CD4-positive, alpha-beta T cell treated with Interleukin-4 for 4 hours (primary cell): ENCODE results near the gene EVI5.
"Not testable (repeated sequence)": the region's sequence is repeated elsewhere in the genome, so short reads cannot be mapped to it uniquely, and the experiment has no call there.

ENCODE experiments used
- DNase-seq: peaks from one replicate; pipeline ENCODE4 v3.0.0-alpha.2; 2020

EVI5 gene

GRCh38 chr1:92746255-92746654 is 38.7 kb downstream of the EVI5 start:
- not testable (repeated sequence) for DNase-seq

GRCh38 chr1:92743221-92743620 is 41.7 kb downstream of the EVI5 start:
- no peak for DNase-seq

DNA sequence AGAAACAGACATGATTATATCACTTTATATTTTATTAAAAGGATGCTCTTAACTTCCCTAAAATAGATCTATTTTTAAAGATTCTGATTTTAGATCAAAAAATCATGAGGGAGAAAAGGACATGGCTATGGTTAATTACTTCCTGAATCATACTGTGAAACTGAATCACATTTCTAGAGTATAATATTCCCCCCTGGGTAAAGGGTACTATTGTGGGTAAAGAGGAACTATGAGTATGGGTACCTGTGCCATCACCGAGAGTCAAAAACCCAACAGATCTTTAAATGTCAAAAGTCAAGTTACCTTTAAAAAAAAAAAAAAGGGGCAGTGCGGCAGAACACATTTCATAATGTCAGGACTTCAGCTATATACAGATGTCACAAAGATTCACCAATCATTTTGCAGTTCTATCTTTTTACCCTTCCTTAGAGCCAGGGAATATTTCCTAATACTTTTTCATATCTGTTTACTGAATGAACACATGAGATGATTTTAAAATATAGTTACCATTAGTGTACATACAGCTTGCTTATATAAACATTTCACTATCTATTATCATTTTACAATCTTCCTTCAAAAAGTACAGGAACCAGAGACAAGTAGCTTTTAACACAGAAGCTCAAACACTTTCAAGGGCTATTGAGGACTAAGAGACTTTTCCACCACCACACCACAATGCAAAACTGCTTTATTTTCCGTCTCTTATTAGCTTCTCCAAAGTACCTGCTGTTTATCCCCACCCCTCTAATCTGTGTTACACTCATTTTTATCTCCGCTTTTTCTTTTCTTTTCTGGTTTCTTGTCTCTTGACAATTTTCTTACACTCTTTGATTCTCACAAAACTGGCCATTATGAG is 45.0 kb downstream of the EVI5 start:
- no peak for DNase-seq

GRCh38 chr1:92736395-92736794 is 48.5 kb downstream of the EVI5 start:
- no peak for DNase-seq

- no peak for DNase-seq
Observed at GRCh38 chr1:92730476-92730875, 54.4 kb downstream of the EVI5 start.

- DNase-seq = no peak
Observed at GRCh38 chr1:92728697-92729096, 56.2 kb downstream of the EVI5 start.

GRCh38 chr1:92723713-92724112 is 61.2 kb downstream of the EVI5 start:
- DNase-seq = not testable (repeated sequence)

DNA sequence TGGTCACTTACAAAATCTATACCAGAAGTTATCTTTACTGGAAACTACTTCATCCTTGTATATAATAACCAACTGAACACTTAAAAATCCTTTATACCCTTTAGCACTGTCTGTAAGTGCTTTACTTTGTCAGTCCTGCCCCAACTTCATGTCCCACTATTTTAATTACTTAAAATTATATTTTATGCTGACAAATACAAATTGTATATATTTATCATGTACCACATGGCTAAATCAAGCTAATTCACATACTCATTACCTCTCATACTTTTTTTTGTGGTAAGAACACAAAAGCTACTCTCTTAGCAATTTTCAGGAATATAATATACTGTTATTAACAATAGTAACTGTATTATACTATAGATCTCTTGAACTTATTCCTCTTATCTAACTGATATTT is 63.0 kb downstream of the EVI5 start:
- no peak for DNase-seq

DNA sequence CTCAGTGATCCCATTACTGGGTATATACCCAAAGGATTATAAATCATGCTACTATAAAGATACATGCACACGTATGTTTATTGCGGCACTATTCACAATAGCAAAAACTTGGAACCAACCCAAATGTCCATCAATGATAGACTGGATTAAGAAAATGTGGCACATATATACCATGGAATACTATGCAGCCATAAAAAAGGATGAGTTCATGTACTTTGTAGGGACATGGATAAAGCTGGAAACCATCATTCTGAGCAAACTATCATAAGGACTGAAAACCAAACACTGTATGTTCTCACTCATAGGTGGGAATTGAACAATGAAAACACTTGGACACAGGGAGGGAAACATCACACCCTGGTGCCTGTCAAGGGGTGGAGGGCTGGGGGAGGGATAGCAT is 63.8 kb downstream of the EVI5 start:
- not testable (repeated sequence) for DNase-seq

DNA sequence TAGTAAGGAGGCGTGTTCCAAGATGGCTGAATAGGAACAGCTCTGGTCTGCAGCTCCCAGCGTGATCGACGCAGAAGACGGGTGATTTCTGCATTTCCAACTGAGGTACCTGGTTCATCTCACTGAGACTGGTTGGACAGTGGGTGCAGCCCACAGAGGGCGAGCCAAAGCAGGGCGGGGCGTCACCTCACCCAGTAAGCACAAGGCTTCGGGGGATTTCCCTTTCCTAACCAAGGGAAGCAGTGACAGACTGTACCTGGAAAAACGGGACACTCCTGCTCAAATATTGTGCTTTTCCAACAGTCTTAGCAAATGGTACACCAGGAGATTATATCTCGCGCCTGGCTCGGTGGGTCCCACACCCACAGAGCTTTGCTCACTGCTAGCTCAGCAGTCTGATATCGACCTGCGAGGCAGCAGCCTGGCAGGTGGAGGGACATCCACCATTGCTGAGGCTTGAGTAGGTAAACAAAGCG is 69.4 kb downstream of the EVI5 start:
- DNase-seq = not testable (repeated sequence)

DNA sequence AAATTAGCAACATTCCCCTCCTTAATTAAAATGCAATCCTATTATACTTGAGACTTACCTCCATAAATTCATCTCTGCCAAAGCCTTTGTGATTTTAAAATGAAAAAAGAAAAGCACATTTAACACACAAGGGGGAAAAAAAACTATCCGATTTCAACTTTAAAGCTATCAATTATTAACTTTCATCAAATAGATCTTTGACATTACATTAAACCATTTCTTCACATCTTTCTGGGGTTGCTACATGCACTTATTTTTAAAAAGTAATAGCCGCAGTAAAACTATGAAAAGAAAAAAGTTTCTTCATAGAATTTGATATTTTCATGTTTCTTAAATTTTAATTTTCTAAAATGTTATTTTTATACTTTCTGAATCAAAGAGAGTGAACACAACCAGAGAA is 71.0 kb downstream of the EVI5 start:
- DNase-seq = no peak

DNA sequence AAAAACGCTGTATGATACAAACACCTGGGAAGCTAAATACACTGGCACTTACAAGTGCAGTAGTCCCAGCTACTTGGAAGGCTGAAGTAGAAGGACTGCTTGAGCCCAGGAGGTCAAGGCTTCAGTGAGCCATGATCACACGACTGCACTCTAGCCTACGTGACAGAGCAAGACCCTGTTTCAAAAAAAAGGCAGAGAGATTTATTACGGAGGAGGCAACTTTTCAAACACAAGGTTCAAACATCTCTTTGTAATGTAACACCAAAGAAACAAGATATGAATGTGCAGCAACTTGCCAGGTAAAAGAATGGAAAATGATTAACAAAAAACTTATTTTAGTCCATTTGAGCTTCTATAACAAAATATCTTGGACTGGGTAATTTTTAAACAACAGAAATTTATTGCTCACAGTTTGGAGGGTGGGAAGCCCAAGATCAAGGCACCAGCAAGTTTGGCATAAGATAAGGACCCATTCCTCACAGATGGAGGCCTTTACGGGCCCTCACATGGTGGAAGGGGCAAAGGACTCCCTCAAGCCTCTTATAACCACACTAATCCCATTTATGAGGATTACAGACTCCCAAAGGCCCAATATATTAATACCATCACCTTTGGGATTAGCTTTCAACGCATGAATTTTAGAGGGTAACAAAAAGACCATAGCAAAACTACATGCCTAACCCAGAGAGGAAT is 73.3 kb downstream of the EVI5 start:
- no peak for DNase-seq

GRCh38 chr1:92709738-92710137 is 75.2 kb downstream of the EVI5 start:
- DNase-seq = no peak

GRCh38 chr1:92708368-92708950 is 76.4 kb downstream of the EVI5 start:
- no peak for DNase-seq

DNA sequence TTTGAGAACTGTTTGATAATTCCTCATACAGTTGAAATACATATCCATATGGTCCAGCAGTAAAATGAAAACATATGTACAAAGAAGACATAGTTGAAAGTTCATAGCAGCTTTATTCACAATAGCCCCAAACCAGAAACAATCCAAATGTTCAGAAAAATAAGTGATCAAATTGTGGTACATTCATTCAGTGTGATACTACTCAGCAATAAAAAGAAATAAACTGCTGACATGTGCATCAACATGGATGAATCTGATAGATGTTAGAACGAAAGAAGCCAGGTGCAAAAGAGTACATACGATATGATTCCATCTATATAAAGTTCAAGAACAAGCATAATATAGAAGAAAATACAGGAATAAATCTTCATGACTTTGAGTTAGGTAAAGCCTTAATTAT is 77.2 kb downstream of the EVI5 start:
- no peak for DNase-seq

DNA sequence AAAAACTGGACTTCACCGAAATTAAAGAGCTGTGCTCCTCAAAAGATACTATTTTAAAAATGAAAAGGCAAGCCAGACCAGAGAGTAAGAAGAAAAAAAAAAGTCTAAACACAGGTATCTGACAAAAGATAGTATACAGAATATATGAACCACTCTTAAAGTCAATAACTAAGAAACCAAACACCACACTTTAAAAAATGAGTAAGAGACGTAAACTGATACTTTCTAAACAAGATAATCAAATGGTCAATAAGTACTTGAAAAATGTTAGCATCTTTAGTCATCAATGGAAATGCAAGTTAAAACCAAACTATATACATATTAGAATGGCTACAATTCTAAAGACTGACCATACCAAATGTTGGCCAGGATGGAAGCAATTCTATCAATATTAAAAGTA is 77.6 kb downstream of the EVI5 start:
- no peak for DNase-seq

DNA sequence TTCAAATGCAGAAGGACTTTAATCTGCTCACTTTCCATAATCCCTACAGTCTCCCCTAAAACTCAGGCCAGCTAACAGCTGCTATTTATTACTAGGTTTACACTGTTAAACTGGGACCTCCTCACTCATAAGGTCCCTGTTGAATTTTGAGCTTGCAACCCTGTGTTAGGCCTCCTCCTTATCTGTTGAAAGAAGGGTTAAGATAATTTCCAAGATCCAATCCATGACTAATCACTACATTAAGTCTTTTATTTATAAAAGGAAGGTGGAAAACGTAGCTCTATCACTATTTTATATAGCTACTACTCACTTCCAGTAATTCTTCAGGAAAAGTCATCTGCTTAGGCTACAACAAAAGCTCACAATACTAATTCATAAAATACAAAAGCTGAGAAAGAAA is 79.5 kb downstream of the EVI5 start:
- no peak for DNase-seq

DNA sequence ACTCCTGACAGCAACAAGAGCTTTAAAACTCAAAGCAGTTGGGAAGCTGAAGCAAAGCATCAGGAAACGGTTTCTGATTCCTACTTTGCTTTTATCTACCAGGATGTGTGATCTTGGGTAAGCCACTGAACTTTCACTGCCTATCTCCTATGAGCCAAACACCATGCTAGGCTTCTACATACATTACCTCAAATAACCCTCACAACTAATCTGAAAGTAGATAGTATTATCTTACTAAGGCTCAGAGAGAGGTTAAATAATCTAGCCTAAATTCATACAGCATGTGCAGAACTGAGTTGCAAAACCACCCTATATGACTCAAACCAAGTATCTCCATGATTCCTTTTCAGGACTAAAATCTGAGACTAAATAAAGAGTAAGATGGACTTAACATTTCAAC is 83.8 kb downstream of the EVI5 start:
- no peak for DNase-seq

DNA sequence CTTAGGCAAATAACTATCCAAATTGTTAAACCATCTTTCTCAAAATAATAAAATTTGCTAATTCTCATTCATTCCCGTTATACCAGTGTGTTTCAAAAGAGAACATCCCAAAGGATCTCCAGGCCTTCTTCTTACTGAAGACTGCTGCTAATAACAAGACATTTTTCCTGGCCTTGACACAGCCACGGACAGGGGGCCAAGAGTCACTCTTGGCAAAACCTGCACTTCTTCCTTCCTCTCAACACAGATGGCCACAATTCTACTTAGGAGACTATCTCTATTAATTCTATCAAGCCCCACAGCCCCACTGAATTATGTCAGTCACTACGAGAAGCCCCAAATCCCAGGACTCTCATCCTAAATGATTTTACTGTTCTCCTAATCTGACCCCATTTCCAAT is 86.0 kb downstream of the EVI5 start:
- DNase-seq = no peak

- no peak for DNase-seq
Observed at GRCh38 chr1:92695104-92695503, 89.8 kb downstream of the EVI5 start.

GRCh38 chr1:92691925-92692324 is 93.0 kb downstream of the EVI5 start:
- no peak for DNase-seq

DNA sequence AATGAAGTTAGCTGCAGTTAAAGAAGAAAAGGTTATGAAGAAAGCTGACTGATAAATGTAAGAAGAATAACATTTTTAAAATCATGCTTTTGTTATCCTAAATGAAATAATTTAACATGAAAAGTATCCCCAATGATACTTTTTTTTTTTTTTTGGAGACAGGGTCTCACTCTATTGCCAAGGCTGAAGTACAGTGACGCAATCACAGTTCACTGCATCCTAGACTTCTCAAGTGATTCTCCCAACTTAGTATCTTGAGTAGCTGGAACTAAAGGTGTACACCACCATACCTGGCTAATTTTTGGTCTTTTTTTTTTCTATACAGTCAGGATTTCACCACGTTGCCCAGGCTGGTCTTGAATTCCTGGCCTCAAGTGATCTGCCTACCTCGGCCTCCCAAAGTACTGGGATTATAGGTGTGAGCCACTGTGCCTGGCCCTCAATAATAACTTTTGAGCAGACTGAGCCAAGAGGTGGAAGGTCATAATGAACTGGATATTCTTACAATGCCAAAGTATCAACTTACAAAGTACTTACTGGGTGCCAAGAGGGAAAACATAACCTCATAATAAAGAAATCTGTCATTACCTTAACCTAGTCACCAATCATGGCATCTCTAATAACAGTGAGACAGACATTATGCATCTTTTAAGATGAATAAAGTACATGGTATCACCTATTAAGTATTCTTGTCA is 94.5 kb downstream of the EVI5 start:
- no peak for DNase-seq

GRCh38 chr1:92679980-92680379 is 104.9 kb downstream of the EVI5 start:
- no peak for DNase-seq
